Keratinocyte (primary cell): ENCODE results near the gene GAST. TPM values are rescaled to one million over a fixed set of nuclear protein-coding genes. Genes with fewer than 3 reads are reported as not detected.

Experiments
- DNase-seq: peaks from one replicate; pipeline ENCODE4 v3.0.0-alpha.2; 2011; ENCODE audit warnings: low read depth, missing footprints, low spot score
- FAIRE-seq: peaks from 2 replicates; lab custom pipeline; 2011; peaks lifted over from hg19 to GRCh38; lab: Jason Lieb, UNC
- H2AFZ ChIP-seq: 2 replicates; pipeline ENCODE4 v1.6.0; 2012; ENCODE audit warnings: low read length, control low read depth, inconsistent platforms; ENCODE audit not compliant: control insufficient read depth
- H3K27ac ChIP-seq: 2 replicates; pipeline ENCODE4 v1.5.1; 2011; ENCODE audit warnings: low read length; ENCODE audit not compliant: control insufficient read depth, insufficient read depth
- H3K27me3 ChIP-seq: 3 replicates; pipeline ENCODE4 v1.6.0; 2011; ENCODE audit warnings: low read length; ENCODE audit not compliant: control insufficient read depth, insufficient read depth; ENCODE audit errors: extremely low read depth
- H3K36me3 ChIP-seq, 2 experiments: 2 replicates in 1 of 2; 3 replicates in 1 of 2; pipeline ENCODE4 v1.5.1; 2011; ENCODE audit warnings: low read length in 2 of 2, mild to moderate bottlenecking in 1 of 2; ENCODE audit not compliant: control insufficient read depth in 2 of 2, insufficient read depth in 2 of 2; ENCODE audit errors: extremely low read depth in 1 of 2
- H3K4me1 ChIP-seq: 3 replicates; pipeline ENCODE4 v1.5.1; 2011; ENCODE audit warnings: low read length; ENCODE audit not compliant: control insufficient read depth, insufficient read depth; ENCODE audit errors: extremely low read depth
- H3K4me2 ChIP-seq: 3 replicates; pipeline ENCODE4 v1.6.0; 2011; ENCODE audit warnings: low read depth, low read length; ENCODE audit not compliant: control insufficient read depth, insufficient read depth; ENCODE audit errors: extremely low read depth
- H3K4me3 ChIP-seq, 3 experiments: fragments of 200-600 bp in 1 of 3; sonication (generic) in 1 of 3; 2 replicates in 2 of 3; 3 replicates in 1 of 3; pipeline ENCODE4 v1.5.1; 2011 to 2016; ENCODE audit warnings: low read length in 3 of 3, mild to moderate bottlenecking in 3 of 3, control low read depth in 2 of 3, inconsistent platforms in 1 of 3, low read depth in 1 of 3, mixed read lengths in 1 of 3, mixed run types in 1 of 3, moderate library complexity in 1 of 3; ENCODE audit not compliant: control insufficient read depth in 2 of 3, insufficient read depth in 2 of 3; ENCODE audit errors: extremely low read depth in 1 of 3
- H3K79me2 ChIP-seq: 2 replicates; pipeline ENCODE4 v1.6.0; 2012; ENCODE audit warnings: low read length; ENCODE audit not compliant: control insufficient read depth, insufficient read depth
- H3K9ac ChIP-seq: 3 replicates; pipeline ENCODE4 v1.6.0; 2011; ENCODE audit warnings: low read length; ENCODE audit not compliant: control insufficient read depth, insufficient read depth; ENCODE audit errors: extremely low read depth
- H3K9me1 ChIP-seq: 3 replicates; pipeline ENCODE4 v1.6.0; 2011; ENCODE audit warnings: low read length; ENCODE audit not compliant: control insufficient read depth, insufficient read depth; ENCODE audit errors: extremely low read depth
- H3K9me3 ChIP-seq: 2 replicates; pipeline ENCODE4 v1.5.1; 2012; ENCODE audit warnings: low read depth, low read length; ENCODE audit not compliant: control insufficient read depth
- H4K20me1 ChIP-seq: 3 replicates; pipeline ENCODE4 v1.6.0; 2011; ENCODE audit warnings: low read length; ENCODE audit not compliant: control insufficient read depth, insufficient read depth; ENCODE audit errors: extremely low read depth
- EZH2 ChIP-seq: IDR thresholded peaks from one replicate; pipeline ENCODE4 v1.6.1; 2012; ENCODE audit warnings: inconsistent platforms, mild to moderate bottlenecking, low read length, moderate library complexity
- dilution Hi-C: fragments of 300-500 bp; cut with MboI; formaldehyde crosslinking; loops from one replicate; pipeline ENCODE4 v1.7.0; 2020; ENCODE audit warnings: low sequenced_read_pairs; ENCODE audit not compliant: extremely low pct_ligation_motif_present
- polyA plus RNA-seq, 5 experiments: library from polyadenylated mRNA; depleted of rRNA in 3 of 5; stranded (reverse) in 3 of 5; stranded (forward) in 1 of 5; unstranded in 1 of 5; fragments of >200 nt; gene quantifications; 1 replicate in 1 of 5; 2 replicates in 3 of 5; 3 replicates in 1 of 5; pipeline versions ENCODE4 v1.2.1 to v1.2.3, GENCODE V29; 2011 to 2012; ENCODE audit warnings: missing spikeins in 2 of 5, low read depth in 1 of 5, low replicate concordance in 1 of 5
- TF ChIP-seq, protein P1 (sequence below), 3 experiments: IDR thresholded peaks in 1 of 3; conservative IDR thresholded peaks in 1 of 3; optimal IDR thresholded peaks in 1 of 3; 2 replicates in 2 of 3; 3 replicates in 1 of 3; pipeline versions ENCODE3 to v1.5.1; 2011; ENCODE audit warnings: low read length in 3 of 3, mild to moderate bottlenecking in 3 of 3, moderate library complexity in 2 of 3, control low read depth in 1 of 3, inconsistent platforms in 1 of 3; ENCODE audit not compliant: insufficient read depth in 2 of 3; ENCODE audit errors: extremely low read depth in 1 of 3

Gene GAST
- polyA plus RNA-seq, 1 donor (not counting 4 experiments of a cell fraction or from before 2014, with no cell fraction given), result 0.87 TPM

DNA sequence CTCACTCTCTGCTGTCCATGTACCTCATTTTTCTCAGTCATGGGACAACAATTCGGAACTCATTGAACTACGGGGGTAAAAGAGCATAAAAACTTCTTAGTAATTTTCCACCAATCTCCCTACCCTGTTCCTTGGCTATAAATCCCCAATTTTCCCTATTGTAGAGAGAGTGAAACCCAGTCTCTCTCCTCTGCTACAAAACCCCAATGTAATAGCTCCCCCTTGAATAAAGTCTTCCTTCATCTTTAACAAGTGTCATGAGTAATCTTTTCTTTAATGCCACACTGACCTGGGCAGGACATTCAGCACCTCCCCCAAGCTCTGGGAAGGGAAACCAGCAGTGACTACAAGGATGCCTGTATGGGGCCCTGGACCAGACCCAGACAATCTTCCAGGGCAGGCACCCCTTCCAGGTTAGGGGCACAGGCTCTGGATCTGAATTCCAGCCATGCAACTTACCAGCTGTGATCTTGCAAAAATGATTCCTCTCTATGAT is 33.7 kb upstream of the GAST start:
- Histone ChIP-seq H3K36me3 (no peaks in the 10 kb centered on the region), H3K27ac (peak overlapping the region; percentile 86), H4K20me1 (no peaks in the 10 kb centered on the region), H2AFZ (peak overlapping the region; percentile 83), H3K9me1 (no peaks in the 10 kb centered on the region), H3K4me3 (peak overlapping the region in 2 of 3 experiments; percentile 66 to 68), H3K4me2 (peak overlapping the region; percentile 89), H3K9ac (peak overlapping the region; percentile 55), H3K9me3 (no peaks in the 10 kb centered on the region), H3K27me3 (no peaks in the 10 kb centered on the region), H3K4me1 (peaks cover 23% of the 10 kb centered on the region), H3K79me2 (no peaks in the 10 kb centered on the region)
- no peak for DNase-seq
- no peak for FAIRE-seq
- dilution Hi-C loops, result no loop called here
- TF ChIP-seq EZH2, result no peak
- TF ChIP-seq, protein P1, sequence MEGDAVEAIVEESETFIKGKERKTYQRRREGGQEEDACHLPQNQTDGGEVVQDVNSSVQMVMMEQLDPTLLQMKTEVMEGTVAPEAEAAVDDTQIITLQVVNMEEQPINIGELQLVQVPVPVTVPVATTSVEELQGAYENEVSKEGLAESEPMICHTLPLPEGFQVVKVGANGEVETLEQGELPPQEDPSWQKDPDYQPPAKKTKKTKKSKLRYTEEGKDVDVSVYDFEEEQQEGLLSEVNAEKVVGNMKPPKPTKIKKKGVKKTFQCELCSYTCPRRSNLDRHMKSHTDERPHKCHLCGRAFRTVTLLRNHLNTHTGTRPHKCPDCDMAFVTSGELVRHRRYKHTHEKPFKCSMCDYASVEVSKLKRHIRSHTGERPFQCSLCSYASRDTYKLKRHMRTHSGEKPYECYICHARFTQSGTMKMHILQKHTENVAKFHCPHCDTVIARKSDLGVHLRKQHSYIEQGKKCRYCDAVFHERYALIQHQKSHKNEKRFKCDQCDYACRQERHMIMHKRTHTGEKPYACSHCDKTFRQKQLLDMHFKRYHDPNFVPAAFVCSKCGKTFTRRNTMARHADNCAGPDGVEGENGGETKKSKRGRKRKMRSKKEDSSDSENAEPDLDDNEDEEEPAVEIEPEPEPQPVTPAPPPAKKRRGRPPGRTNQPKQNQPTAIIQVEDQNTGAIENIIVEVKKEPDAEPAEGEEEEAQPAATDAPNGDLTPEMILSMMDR (optimal IDR thresholded peaks at IDR 0.05 in 1 of 3, IDR thresholded peaks at IDR 0.05 in 1 of 3, conservative IDR thresholded peaks at IDR 0.05 in 1 of 3; ENCODE audit: extremely low read depth in 1 of 3, insufficient read depth in 2 of 3, low read length in 3 of 3), result no peak

DNA sequence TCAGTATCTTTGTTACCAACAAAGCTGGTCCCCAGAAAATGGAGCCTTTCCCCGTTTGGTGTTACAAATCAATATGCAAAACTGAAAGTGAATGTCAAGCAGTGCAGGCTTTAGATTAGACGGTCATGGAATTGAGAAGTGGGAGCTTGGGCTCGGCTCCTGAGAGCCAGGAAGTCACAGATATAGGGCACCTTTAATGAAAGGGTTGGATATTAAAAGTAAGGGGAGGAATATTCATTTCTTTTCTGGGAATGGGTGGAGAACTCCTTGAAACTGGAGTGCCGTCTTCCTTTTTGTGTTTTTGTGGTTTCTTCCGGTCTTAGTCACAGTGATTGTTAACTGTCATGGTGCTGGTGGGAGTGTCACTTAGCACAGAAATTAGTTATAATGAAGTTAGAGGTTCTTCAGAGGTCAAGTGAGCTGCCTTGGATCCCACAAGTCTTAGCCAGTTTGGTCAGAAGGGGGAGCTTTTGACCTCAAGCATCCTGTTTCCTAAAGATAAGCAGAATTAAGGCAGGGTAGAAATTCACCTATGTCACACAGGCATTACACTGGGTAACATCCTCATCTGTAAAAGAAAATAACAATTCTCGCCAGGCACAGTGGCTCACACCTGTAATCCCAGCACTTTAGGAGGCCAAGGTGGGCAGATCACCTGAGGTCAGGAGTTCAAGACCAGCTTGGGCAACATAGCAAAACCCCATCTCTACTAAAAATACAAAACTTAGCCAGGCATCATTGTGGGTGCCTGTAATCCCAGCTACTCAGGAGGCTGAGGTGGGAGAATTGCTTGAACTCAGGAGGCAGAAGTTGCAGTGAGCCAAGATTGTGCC is 33.0 kb upstream of the GAST start:
- no peaks in the 10 kb centered on the region for H3K9me1 ChIP-seq
- peak overlapping the region; percentile 55 for H3K9ac ChIP-seq
- H3K36me3 ChIP-seq, result no peaks in the 10 kb centered on the region
- H3K4me1 ChIP-seq, result peaks cover 23% of the 10 kb centered on the region
- no peak for DNase-seq
- no peaks in the 10 kb centered on the region for H3K79me2 ChIP-seq
- no peaks in the 10 kb centered on the region for H4K20me1 ChIP-seq
- peak; percentile 61 for FAIRE-seq
- H3K4me2 ChIP-seq, result peak overlapping the region; percentile 89
- peak overlapping the region in 2 of 3 experiments; percentile 66 to 68 for H3K4me3 ChIP-seq
- dilution Hi-C loops, result no loop called here
- peak overlapping the region; percentile 86 for H3K27ac ChIP-seq
- no peaks in the 10 kb centered on the region for H3K9me3 ChIP-seq
- H2AFZ ChIP-seq, result peak overlapping the region; percentile 83
- TF ChIP-seq EZH2, result no peak
- TF ChIP-seq, protein P1 (optimal IDR thresholded peaks at IDR 0.05 in 1 of 3, IDR thresholded peaks at IDR 0.05 in 1 of 3, conservative IDR thresholded peaks at IDR 0.05 in 1 of 3; ENCODE audit: extremely low read depth in 1 of 3, insufficient read depth in 2 of 3, low read length in 3 of 3), result peak in 1 of 3 experiments; percentile 41
- H3K27me3 ChIP-seq, result no peaks in the 10 kb centered on the region
